Measurements from ENCODE around the gene PTPRD.

DNA sequence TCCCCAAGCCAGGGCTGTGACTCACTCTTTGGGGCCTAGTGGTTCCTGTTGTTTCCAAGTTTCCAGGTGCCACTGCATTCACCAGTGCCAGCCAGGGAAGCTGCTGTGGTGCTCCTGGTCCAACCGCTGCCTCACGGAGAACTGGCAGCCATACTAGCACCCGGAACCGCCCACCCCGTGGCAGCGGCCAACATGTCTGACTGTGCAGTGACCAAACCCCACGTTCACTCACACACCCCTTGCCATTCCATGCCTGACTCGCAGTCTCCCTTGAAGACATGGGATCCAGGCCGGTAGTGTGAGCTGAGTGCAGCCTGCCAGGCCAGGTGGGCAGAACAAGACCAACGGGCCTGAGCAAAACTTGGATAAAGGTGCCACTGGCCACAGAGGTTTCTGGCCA lies 1968.2 kb downstream of the PTPRD start:
- TF ChIP-seq, protein P1, sequence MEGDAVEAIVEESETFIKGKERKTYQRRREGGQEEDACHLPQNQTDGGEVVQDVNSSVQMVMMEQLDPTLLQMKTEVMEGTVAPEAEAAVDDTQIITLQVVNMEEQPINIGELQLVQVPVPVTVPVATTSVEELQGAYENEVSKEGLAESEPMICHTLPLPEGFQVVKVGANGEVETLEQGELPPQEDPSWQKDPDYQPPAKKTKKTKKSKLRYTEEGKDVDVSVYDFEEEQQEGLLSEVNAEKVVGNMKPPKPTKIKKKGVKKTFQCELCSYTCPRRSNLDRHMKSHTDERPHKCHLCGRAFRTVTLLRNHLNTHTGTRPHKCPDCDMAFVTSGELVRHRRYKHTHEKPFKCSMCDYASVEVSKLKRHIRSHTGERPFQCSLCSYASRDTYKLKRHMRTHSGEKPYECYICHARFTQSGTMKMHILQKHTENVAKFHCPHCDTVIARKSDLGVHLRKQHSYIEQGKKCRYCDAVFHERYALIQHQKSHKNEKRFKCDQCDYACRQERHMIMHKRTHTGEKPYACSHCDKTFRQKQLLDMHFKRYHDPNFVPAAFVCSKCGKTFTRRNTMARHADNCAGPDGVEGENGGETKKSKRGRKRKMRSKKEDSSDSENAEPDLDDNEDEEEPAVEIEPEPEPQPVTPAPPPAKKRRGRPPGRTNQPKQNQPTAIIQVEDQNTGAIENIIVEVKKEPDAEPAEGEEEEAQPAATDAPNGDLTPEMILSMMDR (conservative IDR thresholded peaks at IDR 0.05; ENCODE audit: low read length) = no peak
- no peak for TF ChIP-seq EZH2phosphoT487 (IDR thresholded peaks at IDR 0.05; ENCODE audit: borderline replicate concordance)

Measured in Loucy (cell line).